GM19395 (cell line): Measurements from ENCODE around the gene NOL4L.
"Not testable (repeated sequence)": the region's sequence is repeated elsewhere in the genome, so short reads cannot be mapped to it uniquely, and the experiment has no call there.

Source experiments
- ATAC-seq: cut with Tn5 transposase; IDR thresholded peaks from one replicate; pipeline ENCODE4 v1.9.1; 2021; ENCODE audit warnings: mild to moderate bottlenecking, moderate library complexity; ENCODE audit not compliant: unreplicated experiment

The NOL4L gene

GRCh38 chr20:32476684-32477593, 108.2 kb downstream of the NOL4L start:
- no peak for ATAC-seq

GRCh38 chr20:32474967-32475811, 109.9 kb downstream of the NOL4L start:
- no peak for ATAC-seq

- no peak for ATAC-seq
These were observed 110.5 kb downstream of the NOL4L start for GRCh38 chr20:32474717-32474966.

GRCh38 chr20:32474009-32474716, 111.0 kb downstream of the NOL4L start:
- ATAC-seq, result no peak

- ATAC-seq, result no peak
These were observed 111.7 kb downstream of the NOL4L start for GRCh38 chr20:32473231-32474008.

- ATAC-seq, result no peak
These were observed 112.4 kb downstream of the NOL4L start for GRCh38 chr20:32472581-32473207.

GRCh38 chr20:32470940-32471339, 114.2 kb downstream of the NOL4L start:
- no peak for ATAC-seq

- ATAC-seq, result no peak
These were observed 114.9 kb downstream of the NOL4L start for GRCh38 chr20:32470025-32470861.

GRCh38 chr20:32468860-32469259, 116.3 kb downstream of the NOL4L start:
- ATAC-seq, result no peak

GRCh38 chr20:32468313-32468640, 116.9 kb downstream of the NOL4L start:
- no peak for ATAC-seq

- ATAC-seq, result no peak
These were observed 117.4 kb downstream of the NOL4L start for GRCh38 chr20:32467506-32468312.

- no peak for ATAC-seq
These were observed 118.2 kb downstream of the NOL4L start for GRCh38 chr20:32466739-32467505.

GRCh38 chr20:32465901-32466675, 119.0 kb downstream of the NOL4L start:
- not testable (repeated sequence) for ATAC-seq

- ATAC-seq, result no peak
These were observed 119.8 kb downstream of the NOL4L start for GRCh38 chr20:32465092-32465900.

- no peak for ATAC-seq
These were observed 120.6 kb downstream of the NOL4L start for GRCh38 chr20:32464401-32465091.
